ENCODE results near the gene ZSCAN23.
A peak's percentile ranks its signal among the peaks of the same experiment; 100 is the strongest.
"Not testable (repeated sequence)": the region's sequence is repeated elsewhere in the genome, so short reads cannot be mapped to it uniquely, and the experiment has no call there.

Gene ZSCAN23

DNA sequence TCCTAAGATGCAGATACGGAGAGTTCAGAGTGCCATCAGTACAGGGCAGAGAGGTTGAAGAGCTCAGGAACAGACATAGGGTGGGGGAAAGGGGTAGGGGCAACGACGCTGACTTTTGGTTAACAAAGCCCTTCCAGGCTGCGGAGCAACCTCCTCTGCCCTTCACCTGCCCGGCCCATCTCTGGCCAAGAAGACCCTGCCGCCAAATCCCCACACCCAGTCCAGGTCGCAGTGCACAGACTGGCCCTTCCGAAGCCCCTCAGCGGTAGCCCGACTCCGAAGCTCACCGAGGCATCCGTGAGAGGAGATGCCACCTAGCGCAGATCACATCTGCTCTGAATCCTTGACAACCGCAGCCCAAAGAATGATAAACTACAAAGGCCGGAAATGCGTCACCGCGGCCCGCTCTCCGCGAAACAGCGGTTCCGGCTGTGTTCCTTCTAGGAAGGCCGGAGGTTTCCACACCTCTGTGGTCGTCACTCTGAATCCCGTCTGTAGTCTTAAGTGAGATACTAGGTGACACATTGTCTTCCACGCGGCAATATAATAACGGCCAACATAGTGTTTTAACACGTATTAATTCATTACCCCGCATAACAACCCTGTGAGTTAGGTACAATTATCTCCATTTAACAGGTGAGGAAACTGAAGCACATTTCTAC, at the start of gene ZSCAN23:
ZSCAN23 (minus strand) TSS at position 380 of the 662 bp plus-strand sequence. CDS start 7,225 bp downstream, outside the sequence.
- peak; percentile 73 for DNase-seq (ENCODE audit: low read depth)

DNA sequence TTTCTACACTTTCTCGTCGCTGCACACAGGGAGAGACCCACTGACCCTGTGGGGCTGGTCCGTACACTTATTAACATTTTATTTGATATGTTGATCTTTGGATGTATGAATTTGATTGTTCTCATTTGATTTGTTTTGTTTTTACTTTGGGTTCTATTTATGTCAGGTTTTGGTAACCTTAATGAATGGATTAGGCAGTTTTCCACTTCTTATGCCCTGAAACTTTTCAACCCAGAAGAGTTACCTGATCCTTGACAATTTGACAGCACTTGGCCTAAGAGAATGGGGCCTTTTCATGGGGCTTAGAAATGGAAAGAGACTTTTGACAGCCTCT, 48.7 kb upstream of the ZSCAN23 start:
- no peak for DNase-seq (ENCODE audit: low read depth)

DNA sequence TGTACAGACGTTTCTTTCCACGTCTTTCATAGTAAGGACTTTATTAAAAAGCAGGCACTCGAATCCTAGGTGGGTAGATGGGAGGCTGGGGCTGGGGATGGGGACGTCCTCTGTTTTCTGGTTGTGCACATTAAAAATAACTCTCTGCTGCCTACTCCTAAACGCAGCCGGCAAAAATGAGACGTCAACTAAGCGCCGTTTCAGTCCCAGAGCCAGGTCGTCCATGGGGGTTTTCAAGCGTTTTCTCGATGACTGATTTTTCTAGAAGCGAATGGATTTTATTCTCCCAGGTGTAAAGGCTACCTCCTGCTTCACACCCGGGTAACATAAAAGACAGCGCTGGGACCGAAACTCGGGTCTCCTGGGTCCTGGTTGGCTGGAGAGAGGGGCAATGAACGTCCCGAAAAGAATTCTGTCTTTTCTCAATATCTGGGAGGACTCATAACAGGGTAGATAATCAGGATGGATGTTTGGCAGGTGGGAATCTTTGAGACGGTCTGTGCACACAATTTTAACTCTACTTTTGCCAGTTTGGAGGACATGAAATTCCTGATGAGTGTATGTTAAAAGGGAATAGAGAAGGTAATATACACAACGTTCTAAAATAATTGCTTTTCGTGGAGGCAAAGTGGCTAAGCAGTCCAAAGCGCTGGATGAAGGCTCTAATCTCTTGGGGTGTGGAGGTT, 47.1 kb upstream of the ZSCAN23 start:
- DNase-seq (ENCODE audit: low read depth), result no peak

DNA sequence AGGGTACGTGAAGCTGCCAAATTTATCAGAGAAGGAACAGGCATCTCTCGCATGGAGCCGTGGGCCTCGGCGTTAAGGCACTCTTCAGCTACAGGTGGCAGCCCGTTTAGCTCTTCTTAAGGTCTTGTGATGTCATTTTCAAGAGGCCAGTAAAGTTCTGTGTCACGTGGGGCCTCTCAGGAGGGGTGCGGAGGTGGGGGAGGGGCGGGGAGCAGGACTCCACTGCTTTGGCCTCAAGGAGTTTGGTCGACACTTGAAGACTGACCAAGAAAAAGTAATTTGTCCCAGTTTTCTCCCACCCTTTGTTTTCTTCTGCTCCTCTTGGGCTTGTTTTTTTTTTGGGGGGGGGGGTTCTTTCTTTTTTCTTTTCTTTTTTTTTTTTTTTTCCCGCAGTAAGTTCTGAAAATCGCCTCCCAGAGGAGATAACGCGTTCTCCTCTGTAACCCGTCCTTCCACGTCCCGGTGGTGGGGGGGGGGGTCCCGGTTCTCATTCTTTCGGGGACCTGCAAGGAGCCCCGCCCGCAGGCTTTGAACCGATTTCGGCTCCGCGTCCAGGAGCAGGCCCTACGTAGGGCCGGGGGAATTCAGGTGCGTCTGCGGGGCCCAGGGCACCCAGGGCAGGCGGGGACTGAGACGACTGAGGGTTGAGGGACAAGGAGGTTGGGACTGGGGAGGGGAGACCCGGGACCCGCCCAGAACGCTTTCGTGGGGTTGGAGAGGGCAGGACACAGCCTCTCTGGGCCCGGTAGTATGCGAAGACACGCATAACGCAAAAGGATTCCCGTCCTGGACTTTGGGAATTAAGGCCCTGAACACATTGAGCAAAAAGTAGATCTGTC, 46.3 kb upstream of the ZSCAN23 start:
- no peak for DNase-seq (ENCODE audit: low read depth)

DNA sequence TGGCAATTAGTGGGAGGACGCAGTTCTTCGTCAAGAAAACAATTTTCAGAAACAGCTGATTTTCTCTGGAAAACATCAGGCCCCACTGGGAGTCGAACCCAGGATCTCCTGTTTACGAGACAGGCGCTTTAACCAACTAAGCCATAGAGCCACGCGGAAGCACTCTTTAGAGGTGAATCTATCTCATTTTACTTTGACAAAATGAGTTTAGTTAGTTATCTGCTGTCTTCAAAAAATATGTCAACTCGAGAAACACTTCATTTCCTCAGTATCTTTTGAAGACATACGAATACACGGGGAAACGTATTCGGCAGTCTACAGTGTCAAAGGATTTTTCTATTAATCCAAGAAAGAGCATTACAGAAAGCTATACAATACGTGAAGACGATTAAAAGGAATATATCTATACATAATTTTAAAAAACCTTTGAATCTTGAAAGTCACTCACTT, 45.6 kb upstream of the ZSCAN23 start:
- peak; percentile 23 for DNase-seq (ENCODE audit: low read depth)

DNA sequence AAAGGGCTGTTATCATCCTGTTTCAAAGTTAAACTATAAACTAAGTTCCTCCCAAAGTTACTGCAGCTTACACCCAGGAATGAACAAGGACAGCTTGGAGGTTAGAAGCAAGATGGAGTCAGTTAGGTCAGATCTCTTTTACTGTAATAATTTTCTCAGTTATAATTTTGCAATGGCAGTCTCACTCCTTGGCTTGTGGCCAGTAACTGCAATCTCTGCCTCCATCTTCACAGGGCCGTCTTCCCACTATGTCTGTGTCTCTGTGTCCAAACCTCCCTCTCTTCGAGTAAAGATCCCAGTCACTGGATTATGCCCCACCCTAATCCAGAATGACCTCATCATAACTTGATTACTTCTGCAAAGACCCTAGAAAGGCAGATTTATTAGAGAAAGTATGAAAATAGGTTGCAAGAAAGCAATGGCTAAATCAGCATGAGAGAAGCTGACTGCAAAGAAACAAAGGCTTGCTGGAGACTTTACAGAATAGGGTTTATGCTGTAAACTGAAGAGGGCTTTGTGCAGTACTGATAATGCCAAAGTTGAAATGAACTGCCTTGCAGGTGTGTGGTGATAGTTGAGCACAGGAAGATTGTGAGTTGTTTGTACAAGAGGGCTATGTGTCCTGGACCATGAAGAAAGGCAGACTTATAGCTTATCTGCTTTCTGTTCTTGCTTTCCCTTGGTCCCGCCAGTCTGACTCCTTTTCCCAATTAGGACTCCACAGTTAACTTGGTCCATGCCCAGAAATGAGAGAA, 43.9 kb upstream of the ZSCAN23 start:
- no peak for DNase-seq (ENCODE audit: low read depth)

DNA sequence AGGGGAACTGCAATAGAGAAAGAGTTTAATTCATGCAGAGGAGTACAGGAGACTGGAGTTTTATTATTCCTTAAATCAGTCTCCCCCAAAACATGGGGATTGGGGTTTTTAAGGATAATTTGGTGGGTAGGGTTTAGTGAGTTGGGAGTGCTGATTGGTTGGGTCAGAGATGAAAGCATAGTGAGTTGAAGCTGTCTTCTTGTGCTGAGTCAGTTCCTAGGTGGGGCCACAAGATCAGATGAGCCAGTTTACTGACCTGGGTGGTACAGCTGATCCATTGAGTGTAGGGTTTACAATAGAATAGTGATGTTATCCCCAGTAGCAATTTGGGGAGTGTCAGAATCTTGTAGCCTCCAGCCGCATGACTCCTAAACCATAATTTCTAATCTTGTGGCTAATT, 43.2 kb upstream of the ZSCAN23 start:
- DNase-seq (ENCODE audit: low read depth), result no peak

DNA sequence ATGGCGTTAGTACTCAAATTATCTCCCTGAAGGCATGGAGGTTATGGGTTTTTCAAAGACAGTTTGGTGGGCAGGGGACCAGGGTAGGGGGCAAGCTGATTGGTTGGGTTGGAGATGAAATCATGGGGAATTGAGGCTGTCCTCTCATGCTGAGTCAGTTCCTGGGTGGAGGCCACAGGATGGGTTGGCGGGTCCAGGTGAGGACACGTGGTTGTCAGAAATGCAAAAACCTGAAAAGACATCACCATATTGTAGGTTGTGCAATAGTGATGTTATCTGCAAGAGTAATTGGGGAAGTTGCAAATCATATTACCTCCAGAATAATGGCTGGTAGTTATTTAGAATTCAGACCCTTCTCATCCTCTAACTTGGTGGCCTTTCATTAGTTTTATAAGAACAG, 42.2 kb upstream of the ZSCAN23 start:
- DNase-seq (ENCODE audit: low read depth), result no peak

DNA sequence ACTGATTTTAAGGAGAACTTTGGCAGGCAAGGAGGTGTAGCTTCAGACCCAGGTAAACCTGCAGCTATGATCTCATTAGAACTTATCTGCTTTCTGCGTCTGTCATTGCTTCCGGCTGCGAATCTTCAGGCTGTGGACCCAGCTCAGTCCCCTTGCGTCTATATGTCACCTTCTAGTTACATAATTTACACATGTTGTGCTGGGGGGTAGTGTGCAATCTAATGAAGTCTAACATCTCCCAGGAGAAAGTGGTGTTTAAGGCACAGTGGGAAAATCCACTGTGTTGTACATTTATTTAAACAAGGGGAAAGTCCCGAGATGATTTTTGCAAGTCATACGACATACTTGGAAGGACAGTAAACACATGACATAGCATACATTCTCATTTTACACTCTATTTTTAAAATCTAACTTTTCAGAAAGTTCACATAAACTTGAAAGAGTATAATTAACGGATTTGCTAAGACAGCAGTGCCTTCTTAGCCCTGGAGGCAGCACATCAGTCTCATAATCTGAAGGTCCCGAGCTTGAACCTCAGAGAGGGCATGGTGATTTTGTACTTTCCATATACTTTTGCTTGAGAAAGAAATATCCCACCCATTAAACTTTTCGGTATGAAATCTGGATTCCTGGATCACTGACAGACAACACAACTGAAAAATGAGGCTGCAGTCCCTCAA, 37.1 kb upstream of the ZSCAN23 start:
- DNase-seq (ENCODE audit: low read depth), result no peak

DNA sequence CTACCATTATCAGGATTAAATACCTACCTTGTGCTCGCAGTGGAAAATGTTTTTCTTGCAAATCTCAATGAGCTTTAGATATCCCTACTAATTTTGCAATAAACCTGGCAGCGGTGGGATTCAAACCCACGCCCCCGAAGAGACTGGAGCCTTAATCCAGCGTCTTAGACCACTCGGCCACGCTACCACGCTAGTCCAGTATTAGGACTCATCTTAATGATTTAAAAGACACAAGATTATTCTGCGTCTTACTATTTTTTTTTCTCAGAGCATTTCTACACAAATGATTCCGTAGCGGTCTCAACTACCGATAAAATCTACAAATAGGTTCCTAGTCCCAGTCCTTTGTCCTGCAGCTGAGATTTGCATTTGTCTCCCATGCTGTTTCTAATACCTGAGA, 35.2 kb upstream of the ZSCAN23 start:
- no peak for DNase-seq (ENCODE audit: low read depth)

DNA sequence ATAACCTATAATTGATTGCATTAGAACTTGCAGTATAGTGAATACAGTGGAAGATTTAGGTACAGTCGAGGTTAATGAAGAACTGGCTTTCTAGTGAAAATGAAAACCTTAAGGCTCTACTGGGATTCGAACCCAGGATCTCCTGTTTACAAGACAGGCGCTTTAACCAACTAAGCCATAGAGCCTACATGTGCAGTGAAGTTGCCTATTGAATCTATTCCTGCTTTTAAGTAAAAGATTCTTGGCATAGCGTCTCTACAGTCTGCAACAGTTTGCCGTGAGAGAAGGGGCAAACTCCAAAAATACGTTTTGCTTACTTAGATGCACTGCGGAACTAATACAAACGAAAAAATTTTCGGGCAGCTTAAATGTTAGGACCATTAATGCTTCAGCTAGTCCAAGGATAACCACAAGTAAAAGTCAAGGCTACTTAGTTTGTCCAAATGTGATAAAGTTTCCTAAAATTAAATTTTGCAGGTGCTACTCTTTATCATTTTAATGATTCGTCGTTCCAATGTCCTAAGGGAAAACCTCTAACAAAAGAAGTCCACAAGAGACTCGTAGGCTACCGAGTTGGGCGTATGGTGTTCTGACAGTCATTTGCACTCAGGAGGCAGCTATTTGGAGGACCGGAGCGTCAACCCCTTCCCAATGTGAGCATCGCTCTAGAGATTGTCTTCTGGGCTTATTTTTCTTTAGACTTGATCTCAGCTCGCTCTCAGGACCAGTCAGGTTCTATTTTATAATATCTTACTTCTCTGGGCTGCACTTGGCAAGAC, 31.3 kb upstream of the ZSCAN23 start:
- DNase-seq (ENCODE audit: low read depth), result no peak

DNA sequence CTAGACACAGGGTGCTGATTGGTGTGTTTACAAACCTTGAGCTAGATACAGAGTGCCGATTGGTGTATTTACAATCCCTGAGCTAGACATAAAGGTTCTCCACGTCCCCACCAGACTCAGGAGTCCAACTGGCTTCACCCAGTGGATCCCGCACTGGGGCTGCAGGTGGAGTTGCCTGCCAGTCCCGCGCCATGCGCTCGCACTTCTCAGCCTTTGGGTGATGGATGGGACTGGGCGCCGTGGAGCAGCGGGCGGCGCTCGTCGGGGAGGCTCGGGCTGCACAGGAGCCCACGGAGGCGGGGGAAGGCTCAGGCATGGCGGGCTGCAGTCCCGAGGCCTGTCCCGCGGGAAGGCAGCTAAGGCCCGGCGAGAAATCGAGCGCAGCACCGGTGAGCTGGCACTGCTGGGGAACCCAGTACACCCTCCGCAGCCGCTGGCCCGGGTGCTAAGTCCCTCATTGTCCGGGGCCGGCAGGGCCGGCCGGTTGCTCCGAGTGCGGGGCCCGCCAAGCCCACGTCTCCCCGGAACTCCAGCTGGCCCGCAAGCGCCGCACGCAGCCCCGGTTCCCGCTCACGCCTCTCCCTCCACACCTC, 26.0 kb upstream of the ZSCAN23 start:
- DNase-seq (ENCODE audit: low read depth), result not testable (repeated sequence)

DNA sequence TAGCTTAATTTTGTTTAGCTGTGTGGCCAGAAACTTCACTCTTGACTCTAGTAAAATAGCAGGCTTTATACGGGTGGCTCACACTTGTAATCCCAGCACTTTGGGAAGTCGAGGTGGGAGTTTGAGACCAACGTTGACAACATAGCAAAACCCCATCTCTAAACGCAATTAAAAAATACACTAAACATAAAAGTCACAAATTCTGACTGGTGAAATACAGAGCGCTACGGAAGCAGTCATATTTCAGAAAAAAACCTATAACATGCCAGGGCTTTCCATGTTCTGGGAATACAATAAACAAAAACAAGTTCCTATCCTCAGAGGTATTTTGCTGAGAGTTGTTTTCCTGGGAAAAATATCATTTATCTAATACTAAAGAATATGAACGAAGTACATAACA, 24.8 kb upstream of the ZSCAN23 start:
- no peak for DNase-seq (ENCODE audit: low read depth)

DNA sequence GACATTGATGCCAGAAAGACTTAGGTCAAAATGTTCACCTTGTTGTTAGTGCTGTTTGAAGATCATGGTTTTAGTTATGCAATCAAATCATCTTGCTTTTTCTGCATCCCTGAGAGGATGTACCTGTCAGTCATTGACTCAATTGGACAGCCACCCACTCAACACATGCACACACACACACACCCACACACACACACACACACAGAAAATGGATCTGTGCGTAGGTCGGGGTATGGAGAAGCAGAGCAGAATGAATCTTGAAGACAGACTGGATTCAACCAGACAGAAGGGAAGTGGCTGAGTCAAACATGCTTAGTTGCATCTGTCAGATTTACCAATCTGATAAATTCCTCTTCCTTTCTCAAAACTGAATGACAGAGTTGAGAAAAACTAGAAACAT, 19.1 kb upstream of the ZSCAN23 start:
- DNase-seq (ENCODE audit: low read depth), result no peak

DNA sequence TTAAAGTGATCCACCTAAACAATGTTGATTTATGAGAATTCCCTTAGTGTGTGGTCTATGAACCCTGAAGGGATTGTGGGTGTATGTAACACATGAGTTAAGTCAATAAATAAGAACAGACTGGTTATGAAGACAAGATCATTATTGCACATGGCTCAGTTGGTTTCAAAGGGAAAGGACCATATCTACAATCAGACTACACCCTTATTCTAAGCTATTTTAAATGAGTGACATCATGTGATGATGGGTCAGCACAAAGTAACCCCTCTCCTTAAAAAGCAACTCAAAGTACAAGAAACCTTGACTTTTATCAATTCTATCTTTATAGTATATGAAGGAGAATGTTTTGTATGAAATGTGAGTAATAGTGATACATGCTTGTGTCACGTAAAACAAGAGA, 15.3 kb upstream of the ZSCAN23 start:
- DNase-seq (ENCODE audit: low read depth), result no peak

DNA sequence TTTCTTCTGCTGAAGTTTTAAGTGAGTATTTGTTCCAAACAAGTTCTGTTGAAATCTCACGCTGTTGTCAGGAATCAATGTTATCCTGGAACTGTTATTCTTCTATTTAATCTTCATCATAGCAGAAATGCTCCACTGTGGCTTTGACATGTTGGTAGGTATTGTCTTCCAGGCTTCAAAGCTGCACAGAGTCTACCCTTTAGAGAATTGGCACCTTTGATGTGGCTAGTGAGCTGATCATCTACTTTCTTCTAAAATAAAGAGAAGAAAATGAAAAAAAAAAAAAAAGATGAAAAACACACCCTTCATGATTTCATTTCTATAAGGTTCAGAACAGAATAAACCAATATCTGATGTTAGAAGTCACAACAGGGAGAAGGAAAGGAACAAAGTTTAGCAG, 5.8 kb upstream of the ZSCAN23 start:
- no peak for DNase-seq (ENCODE audit: low read depth)

DNA sequence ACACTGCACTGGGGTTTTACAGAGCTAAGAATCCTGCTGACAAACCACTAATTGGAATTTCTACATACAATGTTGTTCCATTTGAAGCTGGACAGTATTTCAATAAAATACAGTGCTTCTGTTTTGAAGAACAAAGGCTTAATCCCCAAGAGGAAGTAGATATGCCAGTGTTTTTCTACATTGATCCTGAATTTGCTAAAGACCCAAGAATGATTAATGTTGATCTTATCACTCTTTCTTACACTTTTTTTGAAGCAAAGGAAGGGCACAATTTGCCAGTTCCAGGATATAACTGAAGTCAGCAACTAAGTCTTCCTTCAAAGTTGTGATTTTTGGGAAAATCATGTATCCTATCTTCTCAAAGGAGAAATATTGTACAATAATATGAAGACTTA, 4.2 kb upstream of the ZSCAN23 start:
- DNase-seq (ENCODE audit: low read depth), result not testable (repeated sequence)

DNA sequence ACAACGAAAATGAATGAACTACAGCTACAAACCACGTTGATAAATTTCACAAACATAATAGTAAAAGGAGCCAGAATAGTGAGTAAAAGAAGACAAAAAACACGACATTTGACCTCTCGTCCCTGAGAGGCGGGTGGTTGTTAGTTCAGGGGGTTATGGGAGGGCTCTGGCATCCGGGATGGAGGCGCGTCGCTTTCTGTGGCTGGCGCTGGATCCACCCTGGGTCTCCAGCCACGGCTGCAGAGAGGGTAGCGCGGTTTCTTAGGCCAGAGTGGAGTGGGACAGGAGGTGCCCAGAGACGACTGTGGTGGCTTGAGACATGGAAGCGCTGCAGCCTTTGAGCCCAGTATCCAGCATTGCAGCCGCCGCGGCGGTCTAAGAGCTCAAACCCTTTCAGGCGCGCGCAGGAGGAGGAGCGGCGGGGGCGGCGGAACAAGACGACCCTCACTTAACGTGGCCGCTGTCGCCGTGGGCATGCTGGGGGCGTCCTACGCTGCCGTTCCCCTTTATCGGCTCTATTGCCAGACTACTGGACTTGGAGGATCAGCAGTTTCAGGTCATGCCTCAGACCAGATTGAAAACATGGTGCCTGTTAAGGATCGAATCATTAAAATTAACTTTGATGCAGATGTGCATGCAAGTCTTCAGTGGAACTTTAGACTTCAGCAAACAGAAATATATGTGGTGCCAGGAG, 3.7 kb upstream of the ZSCAN23 start:
- no peak for DNase-seq (ENCODE audit: low read depth)

DNA sequence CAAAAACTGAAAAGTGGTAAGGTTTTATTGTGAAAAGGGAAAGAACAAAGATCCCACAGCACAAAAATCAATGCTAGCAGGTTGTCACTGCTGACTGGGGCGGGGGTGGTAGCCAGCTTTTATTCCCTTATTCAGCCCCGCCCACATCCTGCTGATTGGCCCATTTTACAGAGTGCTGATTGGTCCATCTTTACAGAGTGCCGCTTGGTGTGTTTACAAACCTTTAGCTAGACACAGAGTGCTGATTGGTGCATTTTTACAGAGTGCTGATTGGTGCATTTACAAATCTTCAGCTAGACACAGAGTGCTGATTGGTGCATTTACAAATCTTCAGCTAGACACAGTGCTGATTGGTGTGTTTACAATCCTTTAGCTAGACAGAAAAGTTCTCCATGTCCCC, 1.5 kb upstream of the ZSCAN23 start:
- DNase-seq (ENCODE audit: low read depth), result not testable (repeated sequence)

DNA sequence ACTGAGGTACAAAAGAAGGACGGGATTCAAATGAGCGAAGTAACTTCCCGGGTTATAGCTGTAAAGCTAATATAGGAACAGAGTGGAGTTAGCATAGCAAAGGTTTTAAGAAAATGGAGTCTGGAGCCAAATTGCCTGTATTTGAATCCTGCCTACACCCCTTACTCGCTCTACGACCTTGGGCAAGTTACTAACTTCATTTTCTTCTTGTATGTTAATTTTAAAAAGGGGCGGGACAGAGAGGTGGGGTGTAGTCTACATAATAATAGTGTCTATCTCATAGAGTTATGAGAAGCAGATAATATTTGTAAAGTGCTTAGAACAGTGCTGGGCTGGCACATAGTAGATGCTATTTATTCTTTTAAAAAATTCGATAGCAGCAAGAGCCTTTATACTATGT, 705 bp downstream of the ZSCAN23 start:
- no peak for DNase-seq (ENCODE audit: low read depth)
